GM12878 (cell line): ENCODE measurements around the gene SULF2.

Experiments
- EZH2 ChIP-seq: IDR thresholded peaks from 2 replicates; pipeline ENCODE4 v1.6.1; 2012; ENCODE audit warnings: low read depth, mild to moderate bottlenecking, control low read depth, inconsistent platforms, low read length, borderline replicate concordance; ENCODE audit not compliant: control insufficient read depth
- POLR2AphosphoS5 ChIP-seq: IDR thresholded peaks from 2 replicates; pipeline ENCODE4 v1.6.1; 2011; ENCODE audit warnings: mild to moderate bottlenecking, low read length, inconsistent platforms
- TF ChIP-seq, protein P1 (sequence below), 3 experiments: IDR thresholded peaks in 2 of 3; conservative IDR thresholded peaks in 1 of 3; 2 replicates each; pipeline ENCODE4 v1.5.1; 2011; ENCODE audit warnings: low read depth in 3 of 3, low read length in 3 of 3, mild to moderate bottlenecking in 3 of 3, control low read depth in 2 of 3, moderate library complexity in 2 of 3, inconsistent platforms in 1 of 3, mixed read lengths in 1 of 3; ENCODE audit not compliant: control insufficient read depth in 2 of 3, insufficient read depth in 1 of 3; ENCODE audit errors: extremely low read depth in 1 of 3
- TF ChIP-seq, protein P2 (sequence below): fragments of 450-650 bp; IDR thresholded peaks from 2 replicates; pipeline ENCODE4 v1.6.1; 2017; ENCODE audit warnings: mild to moderate bottlenecking

DNA sequence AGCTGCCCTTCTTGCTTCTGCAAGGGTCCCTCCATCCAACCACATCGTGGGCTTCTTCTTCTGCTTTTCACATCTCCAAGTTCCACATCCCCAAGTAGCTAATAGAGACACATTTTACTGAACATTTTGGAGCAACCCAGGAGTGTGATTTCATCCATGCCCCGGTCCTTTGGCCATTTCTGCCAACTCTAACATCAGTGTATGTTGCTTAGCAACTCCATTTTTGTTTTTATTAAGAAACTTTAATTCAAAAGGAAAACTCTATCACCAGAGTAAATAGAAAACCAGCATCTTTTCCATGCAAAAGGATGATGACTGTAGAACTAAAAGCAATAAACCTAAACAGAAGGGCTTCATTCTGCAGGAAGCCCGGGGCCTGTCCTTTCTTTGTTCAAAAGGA, 32.7 kb upstream of the SULF2 start:
- TF ChIP-seq, protein P1, sequence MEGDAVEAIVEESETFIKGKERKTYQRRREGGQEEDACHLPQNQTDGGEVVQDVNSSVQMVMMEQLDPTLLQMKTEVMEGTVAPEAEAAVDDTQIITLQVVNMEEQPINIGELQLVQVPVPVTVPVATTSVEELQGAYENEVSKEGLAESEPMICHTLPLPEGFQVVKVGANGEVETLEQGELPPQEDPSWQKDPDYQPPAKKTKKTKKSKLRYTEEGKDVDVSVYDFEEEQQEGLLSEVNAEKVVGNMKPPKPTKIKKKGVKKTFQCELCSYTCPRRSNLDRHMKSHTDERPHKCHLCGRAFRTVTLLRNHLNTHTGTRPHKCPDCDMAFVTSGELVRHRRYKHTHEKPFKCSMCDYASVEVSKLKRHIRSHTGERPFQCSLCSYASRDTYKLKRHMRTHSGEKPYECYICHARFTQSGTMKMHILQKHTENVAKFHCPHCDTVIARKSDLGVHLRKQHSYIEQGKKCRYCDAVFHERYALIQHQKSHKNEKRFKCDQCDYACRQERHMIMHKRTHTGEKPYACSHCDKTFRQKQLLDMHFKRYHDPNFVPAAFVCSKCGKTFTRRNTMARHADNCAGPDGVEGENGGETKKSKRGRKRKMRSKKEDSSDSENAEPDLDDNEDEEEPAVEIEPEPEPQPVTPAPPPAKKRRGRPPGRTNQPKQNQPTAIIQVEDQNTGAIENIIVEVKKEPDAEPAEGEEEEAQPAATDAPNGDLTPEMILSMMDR (IDR thresholded peaks at IDR 0.05 in 2 of 3, conservative IDR thresholded peaks at IDR 0.05 in 1 of 3; ENCODE audit: control insufficient read depth in 2 of 3, extremely low read depth in 1 of 3, insufficient read depth in 1 of 3, low read depth in 3 of 3, low read length in 3 of 3): no peak
- TF ChIP-seq EZH2 (no peak), POLR2AphosphoS5 (no peak)
- TF ChIP-seq, protein P2, sequence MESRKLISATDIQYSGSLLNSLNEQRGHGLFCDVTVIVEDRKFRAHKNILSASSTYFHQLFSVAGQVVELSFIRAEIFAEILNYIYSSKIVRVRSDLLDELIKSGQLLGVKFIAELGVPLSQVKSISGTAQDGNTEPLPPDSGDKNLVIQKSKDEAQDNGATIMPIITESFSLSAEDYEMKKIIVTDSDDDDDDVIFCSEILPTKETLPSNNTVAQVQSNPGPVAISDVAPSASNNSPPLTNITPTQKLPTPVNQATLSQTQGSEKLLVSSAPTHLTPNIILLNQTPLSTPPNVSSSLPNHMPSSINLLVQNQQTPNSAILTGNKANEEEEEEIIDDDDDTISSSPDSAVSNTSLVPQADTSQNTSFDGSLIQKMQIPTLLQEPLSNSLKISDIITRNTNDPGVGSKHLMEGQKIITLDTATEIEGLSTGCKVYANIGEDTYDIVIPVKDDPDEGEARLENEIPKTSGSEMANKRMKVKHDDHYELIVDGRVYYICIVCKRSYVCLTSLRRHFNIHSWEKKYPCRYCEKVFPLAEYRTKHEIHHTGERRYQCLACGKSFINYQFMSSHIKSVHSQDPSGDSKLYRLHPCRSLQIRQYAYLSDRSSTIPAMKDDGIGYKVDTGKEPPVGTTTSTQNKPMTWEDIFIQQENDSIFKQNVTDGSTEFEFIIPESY: no peak
